Heart right ventricle (tissue), 16 donors: ENCODE measurements around the gene LUZP2. TPM values are rescaled to one million over a fixed set of nuclear protein-coding genes. Genes with fewer than 3 reads are reported as not detected.
A peak's percentile ranks its signal among the peaks of the same experiment; 100 is the strongest.

Source experiments
- ATAC-seq, 8 donors: fragments of 200-7000 bp; cut with Tn5 transposase; one replicate each; pipeline ENCODE4 v1.9.1; 2020; ENCODE audit warnings: mild to moderate bottlenecking in 8 of 8, moderate library complexity in 8 of 8, moderate number of reproducible peaks in 1 of 8
- DNase-seq, 2 donors: peaks; one replicate each; pipeline ENCODE4 v3.0.0-alpha.2; 2020
- H3K27ac ChIP-seq, 10 donors: fragments of 200-600 bp; sonication (generic) in 2 of 10; one replicate each; pipeline versions ENCODE4 v1.5.0 to v1.8.0; 2020 to 2022; ENCODE audit warnings: mild to moderate bottlenecking in 3 of 10
- H3K27me3 ChIP-seq, 7 donors: fragments of 200-600 bp; one replicate each; pipeline ENCODE4 v1.8.0; 2021 to 2022; ENCODE audit warnings: mild to moderate bottlenecking in 2 of 7
- H3K36me3 ChIP-seq, 9 donors: fragments of 200-600 bp; sonication (generic) in 1 of 9; one replicate each; pipeline versions ENCODE4 v1.5.0 to v1.8.0; 2020 to 2022; ENCODE audit warnings: mild to moderate bottlenecking in 2 of 9
- H3K4me1 ChIP-seq, 9 donors: fragments of 200-600 bp; sonication (generic) in 1 of 9; one replicate each; pipeline versions ENCODE4 v1.5.0 to v1.8.0; 2020 to 2022; ENCODE audit warnings: mild to moderate bottlenecking in 4 of 9
- H3K4me3 ChIP-seq, 10 donors: fragments of 200-600 bp; sonication (generic) in 2 of 10; one replicate each; pipeline versions ENCODE4 v1.5.0 to v1.8.0; 2020 to 2022; ENCODE audit warnings: mild to moderate bottlenecking in 7 of 10, moderate library complexity in 2 of 10
- H3K9me3 ChIP-seq, 11 donors: fragments of 200-600 bp in 10 of 11; sonication (generic) in 2 of 11; one replicate each; pipeline versions ENCODE4 v1.5.0 to v1.8.0; 2013 to 2022; ENCODE audit warnings: mild to moderate bottlenecking in 2 of 11, control low read depth in 1 of 11, moderate library complexity in 1 of 11
- CTCF ChIP-seq, 9 donors: fragments of 200-600 bp; sonication (generic) in 2 of 9; IDR thresholded peaks; one replicate each; pipeline versions ENCODE4 v1.5.0 to v1.8.0; 2021 to 2022; ENCODE audit warnings: antibody characterized with exemption in 9 of 9, mild to moderate bottlenecking in 5 of 9, moderate library complexity in 1 of 9
- WGBS, 2 donors: extraction: QIAGEN DNeasy Blood & Tissue Kit; methylation state at CpG; one replicate each; pipeline ENCODE4 v1.1.7; 2013; ENCODE audit warnings: inconsistent platforms in 1 of 2; 5-methylcytosine and 5-hydroxymethylcytosine counted together
- intact Hi-C, 10 donors: fragments of 100-400 bp; cut with DNase I; formaldehyde crosslinking; loops; one replicate each; pipeline versions ENCODE4 v1.11.1 to v1.14.2; 2022
- polyA plus RNA-seq, 2 donors: library from polyadenylated mRNA; stranded (reverse); fragments of 200-250 nt; gene quantifications; one replicate each; pipeline ENCODE4 v1.2.3, GENCODE V29; 2013
- total RNA-seq, 10 donors: library from RNA; stranded (reverse); fragmentation: NEBNext Ultra II Directional in 3 of 10; extraction: Animal tissue kit (Norgen Biotek cat#: 25700) in 3 of 10; gene quantifications; one replicate each; pipeline versions ENCODE4 v1.2.1 to v1.2.4, GENCODE V29; 2021 to 2023
- donor health status: Arrhythmogenic right ventricular cardiomyopathy.
- donor health status: ischemic (EF 13 %, LVEDD 7.1; RV severe dilation, severe dysfunction).
- donor health status: healthy with polysubstance abuse.
- donor health status: DM: no; HTN: yes; CAD: no.
- donor health status: DM: no; HTN: no; CAD: no.
- donor health status: ischemic (EF 25% LVEDD 6.9; RV normal size, moderate dysfunction).
- donor health status: ischemic (EF 25% LVEDD 5.7; RV mildly dilated, moderate dysfunction).
- donor health status: healthy.
- donor health status: DM: yes; HTN: yes; CAD: no.
- donor health status: Ischemic cardiomyopathy.
- donor health status: ischemic (EF 35%, LVEDD 5.7; RV mildly dilated, moderate dysfunction).
- donor health status: nonischemic (EF 11% LVEDD 7.7; RV severe dilation, severe dysfunction).
- donor health status: DM: yes; HTN: yes; CAD: no.
- donor health status: PGD.
- donor health status: ischemic (EF 29% LVEDD 5.4; RV normal size, mild dysfunction).
- donor health status: nonischemic (EF 23%, LVEDD 6.1; RV moderate dilation, normal function).

LUZP2 gene
- total and polyA plus RNA-seq, 12 donors = 0.07 to 0.46 (median 0.18) TPM; not detected in 6

DNA sequence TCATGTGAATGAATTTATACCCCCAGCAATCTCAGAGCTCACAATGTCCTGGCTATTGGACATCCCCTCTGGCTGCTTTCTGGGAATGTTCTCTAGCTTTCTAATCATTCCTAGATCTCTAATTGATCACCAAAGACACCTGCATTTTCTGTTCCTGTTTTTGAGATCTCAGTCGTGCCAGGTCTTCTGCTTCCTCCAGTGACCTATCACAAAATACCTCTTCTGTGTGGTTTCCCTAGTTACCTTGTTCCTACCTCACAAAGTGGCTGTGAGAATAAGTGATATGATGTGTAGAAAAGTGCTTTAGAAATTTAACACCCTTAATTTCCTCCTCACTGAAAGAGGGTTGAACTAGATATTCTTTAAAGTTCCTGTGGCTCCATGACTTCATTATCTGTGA is 92.2 kb downstream of the LUZP2 start:
- intact Hi-C loops = no loop called here
- H3K4me3 ChIP-seq = no peak overlapping the region
- no peak for ATAC-seq
- H3K4me1 ChIP-seq = no peaks in the 10 kb centered on the region
- no peak overlapping the region for H3K27ac ChIP-seq
- 67 to 68% methylated on average over 1 of the region's 1 CpG for WGBS, 2 donors
- H3K27me3 ChIP-seq = no peaks in the 10 kb centered on the region
- H3K9me3 ChIP-seq = no peaks in the 10 kb centered on the region
- TF ChIP-seq CTCF (IDR thresholded peaks at IDR 0.05) = no peak
- no peak for DNase-seq
- H3K36me3 ChIP-seq = no peaks in the 10 kb centered on the region

DNA sequence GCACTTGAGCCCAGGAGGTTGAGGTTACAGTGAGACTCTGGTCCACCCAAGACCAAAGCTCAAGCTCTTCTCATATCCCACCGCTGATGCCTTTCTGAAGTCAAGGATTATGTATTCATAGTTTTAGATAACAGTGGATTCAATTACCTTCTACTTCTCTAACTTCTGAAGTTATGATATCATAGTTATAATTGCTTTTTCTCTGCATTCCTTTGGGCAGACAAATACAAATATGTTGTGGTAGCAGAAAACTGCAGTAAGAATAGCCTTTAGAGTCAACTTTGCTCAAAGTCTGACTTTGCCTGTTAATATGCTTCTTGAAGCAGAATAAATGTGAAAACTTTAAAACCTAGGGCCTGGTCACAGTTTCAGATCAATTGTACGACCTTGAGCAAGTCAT is 94.4 kb downstream of the LUZP2 start:
- no peaks in the 10 kb centered on the region for H3K9me3 ChIP-seq
- H3K27ac ChIP-seq = no peak overlapping the region
- intact Hi-C loops = loop anchor here in 1 of 10 donors (10.0 kb wide), 1 partner anchor 56 kb away; no protein-coding TSS in a partner anchor
- ATAC-seq = no peak
- H3K4me1 ChIP-seq = no peaks in the 10 kb centered on the region
- no peaks in the 10 kb centered on the region for H3K36me3 ChIP-seq
- H3K27me3 ChIP-seq = no peaks in the 10 kb centered on the region
- WGBS, 2 donors = 70 to 75% methylated on average over 2 of the region's 2 CpGs
- TF ChIP-seq CTCF (IDR thresholded peaks at IDR 0.05) = no peak
- no peak for DNase-seq
- H3K4me3 ChIP-seq = no peak overlapping the region

DNA sequence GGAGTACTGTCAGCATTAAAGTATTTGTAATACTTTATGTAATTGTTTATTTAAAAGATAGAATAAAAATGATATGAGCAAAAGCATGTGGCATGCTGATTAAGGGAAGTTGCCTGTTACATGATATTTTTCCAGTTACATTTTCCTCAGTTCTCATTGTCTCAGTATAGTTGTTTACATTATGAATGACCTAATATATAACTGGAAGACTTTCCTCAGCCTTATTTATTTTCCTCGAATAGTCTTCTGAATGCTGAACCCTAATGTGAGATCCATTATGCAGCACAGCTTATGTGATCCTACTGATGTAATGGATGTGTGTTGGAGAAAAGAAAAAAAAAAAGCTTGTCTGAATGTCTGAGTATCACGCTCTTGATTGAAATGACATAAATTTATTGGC is 95.5 kb downstream of the LUZP2 start:
- intact Hi-C loops = loop anchor here in 1 of 10 donors (10.0 kb wide), 1 partner anchor 58 kb away; no protein-coding TSS in a partner anchor
- no peaks in the 10 kb centered on the region for H3K27me3 ChIP-seq
- no peaks in the 10 kb centered on the region for H3K36me3 ChIP-seq
- TF ChIP-seq CTCF (IDR thresholded peaks at IDR 0.05) = no peak
- DNase-seq (no peak), ATAC-seq (no peak)
- WGBS, 2 donors = 68 to 85% methylated on average over 2 of the region's 2 CpGs
- H3K4me3 ChIP-seq = no peak overlapping the region
- H3K27ac ChIP-seq = no peak overlapping the region
- H3K4me1 ChIP-seq = no peaks in the 10 kb centered on the region
- H3K9me3 ChIP-seq = no peaks in the 10 kb centered on the region

- 40 to 51% methylated on average over 4 of the region's 4 CpGs for WGBS, 2 donors
- DNase-seq = no peak
- H3K4me3 ChIP-seq = no peak overlapping the region
- H3K36me3 ChIP-seq = no peaks in the 10 kb centered on the region
- no peak for TF ChIP-seq CTCF (IDR thresholded peaks at IDR 0.05)
- no peak overlapping the region for H3K27ac ChIP-seq
- H3K9me3 ChIP-seq = no peaks in the 10 kb centered on the region
- peak in 1 of 8 donors; percentile 18 for ATAC-seq
- H3K4me1 ChIP-seq = no peaks in the 10 kb centered on the region
- H3K27me3 ChIP-seq = no peaks in the 10 kb centered on the region
- intact Hi-C loops = loop anchor here in 1 of 10 donors (10.0 kb wide), 1 partner anchor 59 kb away; no protein-coding TSS in a partner anchor
Measured at GRCh38 chr11:24593332-24593731, 96.5 kb downstream of the LUZP2 start.
